GM19438 (cell line): ENCODE results near the gene SCN2B.

ENCODE experiments used
- ATAC-seq: cut with Tn5 transposase; IDR thresholded peaks from one replicate; pipeline ENCODE4 v1.9.1; 2021; ENCODE audit warnings: low read depth; ENCODE audit not compliant: unreplicated experiment

The SCN2B gene

DNA sequence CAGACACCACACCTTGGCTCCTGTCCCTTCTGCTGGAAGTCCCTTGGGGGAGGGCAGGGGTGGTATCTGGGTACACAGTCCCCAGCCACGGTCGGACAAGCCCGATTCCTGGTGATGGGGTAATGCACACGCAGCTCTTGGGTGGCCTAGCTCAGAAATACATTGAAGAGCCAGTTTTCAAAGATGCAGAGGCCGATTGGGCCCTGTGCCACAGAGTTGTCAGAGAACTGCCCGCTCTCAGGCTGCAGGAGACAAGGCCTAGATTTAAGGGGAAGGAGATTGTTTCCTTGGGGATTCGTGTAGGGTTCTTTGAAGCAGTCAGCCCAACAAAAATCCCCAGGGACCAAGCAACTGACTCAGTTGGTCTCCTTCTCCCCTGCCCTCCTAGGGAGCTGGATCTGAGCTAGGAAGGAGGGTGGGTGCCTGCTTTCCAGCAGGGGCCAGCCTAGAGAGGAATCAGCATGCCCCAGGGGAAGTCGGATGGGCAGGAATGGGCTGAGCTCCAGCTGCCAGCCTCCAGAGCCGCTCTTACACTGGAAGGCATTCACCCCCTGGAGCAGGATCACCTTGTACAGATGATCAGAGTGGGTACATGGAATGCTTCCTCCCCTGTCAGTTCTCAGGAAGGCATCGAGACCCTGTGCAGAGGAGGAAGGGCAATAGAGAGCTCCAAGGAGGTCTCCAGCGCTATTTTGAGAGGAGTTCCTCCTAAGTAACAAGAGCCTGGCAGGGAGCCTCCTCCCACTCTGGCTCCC lies 20.5 kb downstream of the SCN2B start:
- ATAC-seq: no peak

DNA sequence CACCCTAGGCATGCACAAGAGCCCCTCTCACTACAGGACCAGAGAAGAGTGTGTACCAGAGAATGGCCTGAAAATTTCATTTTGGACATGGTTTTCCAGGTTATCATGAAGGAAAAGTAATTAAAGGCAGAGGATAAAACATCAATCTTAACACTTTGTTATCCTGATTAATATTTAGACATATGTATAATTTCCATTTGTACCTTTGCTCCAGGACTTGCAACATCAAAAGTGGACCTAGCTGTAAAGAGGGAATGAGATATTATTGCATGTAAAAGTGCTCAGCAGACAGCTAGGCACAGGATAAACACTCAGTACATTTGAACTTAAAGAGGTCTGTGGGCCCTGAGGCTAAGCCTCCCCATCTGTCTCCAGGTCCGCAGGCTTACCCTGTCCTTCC lies 21.8 kb downstream of the SCN2B start:
- no peak for ATAC-seq

- ATAC-seq: no peak
These were observed 22.5 kb downstream of the SCN2B start for GRCh38 chr11:118153976-118154375.

DNA sequence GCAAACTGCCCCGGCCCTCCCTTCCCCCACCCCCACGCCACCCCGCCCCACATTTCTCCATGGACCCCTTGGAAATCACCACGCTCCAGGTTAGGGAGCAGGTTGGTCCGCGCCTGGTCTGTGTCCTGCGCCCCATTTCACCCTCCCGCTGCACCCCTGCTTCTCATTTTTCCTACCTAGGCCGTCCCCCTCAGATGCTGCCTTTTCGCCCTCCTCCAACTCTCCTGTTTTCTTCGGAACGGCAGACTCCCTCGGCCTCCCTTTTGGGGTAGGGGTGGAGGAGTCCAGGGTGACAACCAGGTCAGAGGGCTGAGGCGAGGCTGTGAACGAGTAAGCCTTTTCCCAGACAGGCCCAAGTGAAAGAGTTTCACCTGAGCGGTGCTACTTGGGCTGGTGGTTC lies 22.9 kb downstream of the SCN2B start:
- no peak for ATAC-seq

GRCh38 chr11:118152552-118153471 lies 23.6 kb downstream of the SCN2B start, which contains the start of gene SCN4B:
Gene SCN4B (minus strand): TSS chr11:118152823. CDS start chr11:118152673, 150 bp downstream.
- no peak for ATAC-seq

DNA sequence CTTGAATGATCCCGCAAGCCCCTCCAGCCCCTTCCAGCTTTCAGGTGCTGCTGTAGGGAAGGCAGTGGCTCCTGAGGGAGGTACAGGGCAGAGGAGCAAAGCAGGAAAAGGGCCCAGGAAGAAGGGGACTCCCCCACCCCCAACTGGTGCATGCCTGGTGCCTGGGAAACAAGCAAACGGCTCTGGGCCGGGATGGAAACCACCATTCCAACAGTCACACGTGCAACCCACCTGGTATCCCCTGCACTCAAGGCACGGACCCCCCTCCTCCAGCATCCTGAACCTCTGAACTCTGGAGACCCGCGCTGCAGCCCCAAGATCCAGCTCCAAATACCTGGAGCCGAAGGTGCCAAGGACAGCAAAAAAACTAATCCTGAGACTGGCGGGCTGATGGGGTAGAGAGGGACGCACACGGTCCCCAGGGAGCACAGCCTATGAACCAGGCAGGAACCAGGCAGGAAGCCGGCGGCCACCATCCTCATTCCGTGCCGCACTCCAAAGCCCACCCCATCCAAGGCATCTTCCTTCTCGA lies 24.4 kb downstream of the SCN2B start:
- no peak for ATAC-seq

- ATAC-seq: no peak
These were observed 25.0 kb downstream of the SCN2B start for GRCh38 chr11:118151431-118151830.

DNA sequence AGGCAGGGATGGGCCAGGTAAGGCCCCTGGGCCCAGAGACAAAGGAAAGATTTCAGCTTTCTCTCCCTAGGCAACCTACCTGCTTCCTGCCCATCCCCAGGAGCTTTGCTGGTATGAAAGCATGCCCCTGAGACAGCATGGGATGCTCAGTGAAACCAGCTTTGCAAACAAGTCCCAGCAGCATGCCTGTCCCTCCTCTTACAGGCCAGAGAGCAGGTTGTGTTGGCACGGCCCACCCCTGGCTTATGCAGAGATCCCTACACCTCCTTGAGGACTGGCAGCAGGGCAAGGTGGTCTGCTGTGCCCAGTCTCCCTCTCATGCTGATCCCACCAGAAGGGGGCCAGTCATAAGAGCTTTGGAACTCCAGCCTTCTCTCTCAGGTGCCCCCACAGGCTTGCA lies 26.9 kb downstream of the SCN2B start:
- ATAC-seq: no peak

DNA sequence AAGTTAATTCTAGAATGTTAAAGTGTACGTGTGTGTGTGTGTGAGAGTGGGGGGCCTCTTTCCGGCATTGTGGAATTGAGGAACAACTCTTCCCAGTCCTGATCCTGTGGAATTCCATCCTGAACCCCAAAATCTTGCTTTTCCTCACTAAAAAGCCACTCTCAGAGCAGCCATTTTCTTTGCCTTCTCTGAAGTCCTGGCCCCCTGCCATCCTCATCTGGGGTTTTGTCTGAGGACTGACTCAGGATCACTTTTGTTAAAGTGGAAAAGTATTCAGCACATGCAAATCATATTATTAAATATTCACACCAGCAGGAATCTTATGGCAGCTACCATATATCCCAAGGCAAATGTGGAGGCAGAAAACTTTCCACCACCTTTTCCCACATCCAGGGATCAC lies 27.6 kb downstream of the SCN2B start:
- ATAC-seq: no peak

- ATAC-seq: no peak
These were observed 28.2 kb downstream of the SCN2B start for GRCh38 chr11:118148240-118148639.

DNA sequence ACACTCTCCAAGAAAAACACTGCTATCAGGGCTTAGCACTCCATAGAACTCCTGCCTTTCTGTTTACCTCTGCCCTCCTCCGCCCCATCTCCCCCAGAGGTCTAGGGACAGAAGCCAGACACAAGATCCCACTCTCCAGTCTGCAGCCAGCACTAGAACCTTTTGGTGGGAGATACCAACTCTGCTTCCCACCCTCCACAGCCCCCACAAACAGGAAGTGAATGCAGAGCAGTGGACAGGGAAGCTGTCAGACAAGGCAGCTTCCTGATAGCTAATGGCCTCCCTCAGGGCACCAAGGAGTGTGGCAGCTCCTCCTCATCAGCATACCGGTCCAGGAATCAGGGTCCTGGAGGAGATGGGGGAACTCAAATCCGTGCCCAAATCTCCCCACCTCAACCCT lies 28.9 kb downstream of the SCN2B start:
- ATAC-seq: no peak

GRCh38 chr11:118146554-118146953 lies 29.9 kb downstream of the SCN2B start:
- no peak for ATAC-seq

DNA sequence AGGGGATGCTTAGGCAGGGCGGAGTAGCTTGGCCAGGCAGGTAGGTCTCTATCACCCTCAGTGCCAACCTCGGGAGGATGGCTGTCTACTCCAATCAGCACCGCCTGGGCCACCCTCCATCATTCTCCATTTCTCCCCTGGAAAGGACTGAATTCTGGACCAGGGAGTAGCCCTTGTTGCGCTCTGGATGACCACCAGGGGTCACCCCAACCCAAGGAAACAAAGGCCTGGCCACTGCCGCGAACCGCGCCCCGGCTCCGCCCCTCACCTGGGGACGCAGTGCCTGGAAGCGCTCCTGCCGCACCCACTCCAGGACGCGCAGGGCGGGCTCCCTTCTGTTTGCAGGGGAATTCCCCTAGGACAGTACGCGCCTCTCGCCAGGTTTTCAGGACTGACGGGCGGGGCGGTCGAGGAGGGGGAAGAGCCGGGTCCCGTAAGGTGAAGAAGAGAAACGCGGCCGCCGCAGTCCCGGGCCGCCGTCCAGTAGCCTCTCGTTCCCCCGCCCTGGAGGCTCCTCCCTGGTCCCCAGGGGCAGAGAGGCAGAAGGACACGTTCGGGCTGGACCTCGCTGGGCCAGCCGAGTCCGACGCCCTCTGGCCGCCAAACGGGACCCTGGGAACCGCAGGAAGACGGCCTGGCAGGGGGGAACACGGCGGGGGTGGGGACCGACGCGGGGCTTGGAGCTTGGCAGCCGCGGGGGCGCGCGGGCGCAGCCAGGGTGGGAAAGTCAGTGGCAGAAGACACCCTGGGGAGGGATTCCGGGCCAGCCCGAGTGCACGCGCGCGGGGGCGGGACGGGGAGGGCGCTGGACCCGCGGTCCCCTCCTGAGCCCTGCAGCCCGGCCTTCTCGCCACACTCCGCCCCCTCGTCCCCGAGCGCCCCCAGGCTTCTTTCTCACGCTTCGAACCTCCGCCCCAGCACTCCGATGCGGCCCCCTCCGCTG lies 30.9 kb downstream of the SCN2B start:
- peak; percentile 88 for ATAC-seq

- ATAC-seq: no peak
These were observed 31.9 kb downstream of the SCN2B start for GRCh38 chr11:118144301-118145268.

DNA sequence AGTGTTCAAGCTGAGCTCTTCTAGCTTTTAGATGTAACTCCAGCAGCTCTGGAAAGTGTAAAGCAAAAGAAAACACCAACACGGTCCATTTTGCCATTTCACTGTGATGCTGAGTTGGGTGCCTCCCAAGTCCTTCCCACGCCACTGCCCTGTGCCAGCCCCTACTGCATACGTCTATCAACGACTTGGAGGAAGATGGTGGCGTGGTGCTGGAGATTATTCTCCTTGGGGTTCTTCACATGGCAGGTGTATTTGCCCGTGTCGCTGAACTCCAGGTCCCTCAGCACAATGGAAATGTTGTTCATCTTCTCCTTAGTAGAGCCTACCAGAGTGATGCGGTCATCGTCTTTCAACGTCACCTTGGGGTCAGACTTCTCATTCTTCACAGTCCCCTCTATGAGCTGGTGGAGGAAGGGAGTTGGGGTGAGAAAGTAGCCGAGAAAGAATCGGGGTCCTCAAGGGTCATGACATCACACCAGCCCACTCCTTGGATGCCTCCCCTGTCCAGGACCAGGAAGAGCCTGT lies 32.7 kb downstream of the SCN2B start:
- no peak for ATAC-seq

DNA sequence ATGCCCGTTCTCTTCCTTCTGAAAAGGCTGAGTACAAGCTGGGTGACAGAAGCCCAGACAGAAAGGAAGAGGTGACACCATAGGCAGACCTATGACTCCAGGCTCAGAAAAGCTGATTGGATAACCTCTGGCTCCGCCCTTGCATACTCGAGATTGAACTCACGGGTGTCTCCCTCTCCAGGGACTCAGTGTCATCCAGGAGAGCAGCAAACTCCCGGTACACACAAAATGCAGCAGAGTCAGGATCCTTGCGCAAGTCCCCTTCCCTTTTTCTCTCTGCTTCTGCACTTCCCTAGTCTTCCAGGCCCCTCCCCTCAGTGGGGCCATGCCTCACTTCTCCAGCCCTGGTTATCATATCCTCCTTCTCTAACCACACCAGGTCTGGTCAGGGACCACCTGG lies 33.6 kb downstream of the SCN2B start:
- ATAC-seq: no peak

DNA sequence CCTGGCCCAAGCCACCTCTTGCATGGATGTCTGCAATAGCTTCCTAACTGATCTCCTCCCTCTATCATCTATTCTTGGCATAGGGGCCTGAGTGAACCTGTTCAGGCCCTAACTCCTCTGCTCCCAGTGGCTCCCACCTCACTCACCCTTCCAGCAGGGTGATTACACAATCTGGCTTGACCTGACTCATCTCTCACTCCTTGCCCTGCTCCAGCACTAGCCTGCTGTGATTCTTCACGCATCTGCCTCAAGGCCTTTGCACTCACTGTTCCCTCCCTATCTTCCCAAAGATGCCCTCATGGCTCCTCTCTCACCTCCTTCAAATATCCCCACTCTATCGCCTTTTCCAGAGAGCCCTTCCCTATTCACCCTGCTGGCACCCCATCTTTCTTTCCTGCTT lies 34.4 kb downstream of the SCN2B start:
- ATAC-seq: no peak

DNA sequence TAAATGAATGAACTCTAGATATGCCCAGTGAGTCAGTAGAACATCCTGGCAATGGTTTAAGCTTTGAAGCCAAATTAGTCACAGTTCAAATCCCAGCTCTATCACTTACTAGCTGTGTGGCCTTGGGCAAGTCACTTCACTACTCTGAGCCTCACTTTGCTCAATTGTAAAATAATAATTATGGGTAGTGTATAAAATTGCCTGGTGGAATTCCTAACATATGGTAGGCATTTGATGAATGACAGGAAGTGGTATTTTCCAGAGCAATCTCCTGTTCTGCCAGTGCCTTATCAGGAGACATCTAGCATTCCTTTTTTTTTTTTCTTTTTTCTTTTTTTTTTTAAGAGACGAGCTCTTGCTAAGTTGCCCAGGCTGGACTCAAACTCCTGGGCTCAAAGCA lies 36.9 kb downstream of the SCN2B start:
- no peak for ATAC-seq

DNA sequence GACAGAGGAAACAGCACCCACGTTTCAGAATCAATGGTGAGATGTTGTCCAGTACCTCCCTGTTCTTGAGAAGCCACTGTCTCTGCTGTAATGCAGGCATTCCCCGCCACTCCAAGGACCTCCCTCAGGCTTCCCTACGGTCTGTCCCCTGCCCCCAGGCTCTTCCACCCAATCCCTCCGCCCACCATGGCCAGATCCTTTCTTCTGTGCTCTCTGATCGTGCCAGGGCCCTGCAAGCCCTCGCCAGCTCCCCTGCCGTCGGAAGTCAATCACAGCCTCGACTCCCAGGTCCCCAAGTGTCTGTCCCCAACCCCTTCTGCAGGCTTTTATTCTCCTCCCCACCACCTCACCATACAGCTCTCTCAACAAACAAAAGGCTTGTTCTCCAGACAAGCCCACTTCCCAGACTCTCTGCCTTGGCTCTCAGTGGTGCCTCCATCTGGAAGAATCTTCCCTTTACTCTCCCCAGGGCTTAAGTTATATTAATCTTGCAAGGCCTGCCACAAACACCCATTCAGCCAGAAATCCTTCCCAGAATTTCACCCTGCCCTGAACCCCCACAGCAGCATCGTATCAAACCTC lies 37.5 kb downstream of the SCN2B start:
- ATAC-seq: no peak
